Right ventricle myocardium superior (tissue), 1 donor: ENCODE results near the gene RUNDC3A. TPM values are rescaled to one million over a fixed set of nuclear protein-coding genes. Genes with fewer than 3 reads are reported as not detected.
"Not testable (repeated sequence)": the region's sequence is repeated elsewhere in the genome, so short reads cannot be mapped to it uniquely, and the experiment has no call there.

Experiments used
- ATAC-seq: fragments of 200-7000 bp; cut with Tn5 transposase; one replicate; pipeline ENCODE4 v1.9.1; 2020; ENCODE audit warnings: mild to moderate bottlenecking; ENCODE audit not compliant: poor library complexity
- DNase-seq: peaks from one replicate; pipeline ENCODE4 v3.0.0-alpha.2; 2020
- intact Hi-C: fragments of 100-400 bp; cut with DNase I; formaldehyde crosslinking; loops from one replicate; pipeline ENCODE4 v1.11.2; 2022
- total RNA-seq: library from RNA; stranded (reverse); fragmentation: NEBNext Ultra II Directional; extraction: Animal tissue kit (Norgen Biotek cat#: 25700); gene quantifications from one replicate; pipeline ENCODE4 v1.2.1, GENCODE V29; 2021
- donor health status: DM: no; HTN: yes; CAD: no; lungs with severe emphysema.

Gene RUNDC3A
- total RNA-seq, 1 donor from 2014 or later, result 0.22 TPM

DNA sequence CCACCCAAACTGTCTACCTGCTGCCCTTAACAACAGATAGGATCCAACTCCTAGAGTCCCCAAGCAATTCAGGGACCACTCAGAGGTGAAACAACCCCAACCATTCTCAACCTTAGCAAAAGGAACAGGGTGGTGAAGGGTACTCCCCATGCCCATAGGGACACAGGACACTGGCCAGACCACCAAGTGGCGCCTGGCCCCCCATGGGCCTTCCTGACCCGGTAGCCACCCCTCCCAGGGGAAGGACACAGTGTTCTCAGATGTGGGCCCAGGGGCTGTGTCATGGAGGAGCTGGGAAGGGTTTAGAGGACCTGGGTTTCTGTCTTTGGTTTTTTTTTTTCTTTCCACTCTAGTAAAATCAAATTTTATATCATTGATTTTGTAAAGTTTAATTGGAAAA is 25.9 kb downstream of the RUNDC3A start:
- intact Hi-C loops, result no loop called here
- DNase-seq (no peak), ATAC-seq (no peak)

- intact Hi-C loops, result no loop called here
- no peak for ATAC-seq
- no peak for DNase-seq
Observed at GRCh38 chr17:44334727-44335126, 26.3 kb downstream of the RUNDC3A start.

DNA sequence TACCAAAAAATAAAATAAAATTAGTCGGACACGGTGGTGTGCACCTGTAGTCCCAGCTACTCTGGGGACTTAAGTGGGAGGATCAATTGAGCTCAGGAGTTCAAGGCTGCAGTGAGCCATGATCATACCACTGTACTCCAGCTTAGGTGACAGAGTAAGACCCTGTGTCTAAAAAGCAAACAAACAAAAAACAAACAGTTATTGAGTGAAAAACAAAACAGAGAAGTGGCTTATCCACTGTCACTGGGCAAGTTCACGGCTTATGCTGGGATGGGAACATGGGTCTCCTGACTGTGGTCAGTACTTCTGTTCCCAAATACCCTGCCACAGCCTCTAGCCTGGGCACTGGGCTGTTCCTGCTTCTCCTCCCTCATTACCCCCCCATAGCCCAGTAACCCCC is 27.2 kb downstream of the RUNDC3A start:
- DNase-seq (no peak), ATAC-seq (no peak)
- intact Hi-C loops, result no loop called here

GRCh38 chr17:44335968-44336367 is 27.6 kb downstream of the RUNDC3A start:
- intact Hi-C loops, result no loop called here
- ATAC-seq (no peak), DNase-seq (no peak)

- intact Hi-C loops, result no loop called here
- ATAC-seq, result peak; percentile 65
- peak; percentile 38 for DNase-seq
Observed at GRCh38 chr17:44338702-44339101, 30.3 kb downstream of the RUNDC3A start.

- not testable (repeated sequence) for ATAC-seq, DNase-seq
- intact Hi-C loops, result loop anchor here (10.0 kb wide), 1 partner anchor 196 kb away; the partner anchor contains the start of gene HROB
Observed at GRCh38 chr17:44340553-44340952, 32.2 kb downstream of the RUNDC3A start.

- DNase-seq (no peak), ATAC-seq (no peak)
- intact Hi-C loops, result loop anchor here (10.0 kb wide), 1 partner anchor 199 kb away; the partner anchor contains the start of gene HROB
Observed at GRCh38 chr17:44343510-44344209, 35.3 kb downstream of the RUNDC3A start.

DNA sequence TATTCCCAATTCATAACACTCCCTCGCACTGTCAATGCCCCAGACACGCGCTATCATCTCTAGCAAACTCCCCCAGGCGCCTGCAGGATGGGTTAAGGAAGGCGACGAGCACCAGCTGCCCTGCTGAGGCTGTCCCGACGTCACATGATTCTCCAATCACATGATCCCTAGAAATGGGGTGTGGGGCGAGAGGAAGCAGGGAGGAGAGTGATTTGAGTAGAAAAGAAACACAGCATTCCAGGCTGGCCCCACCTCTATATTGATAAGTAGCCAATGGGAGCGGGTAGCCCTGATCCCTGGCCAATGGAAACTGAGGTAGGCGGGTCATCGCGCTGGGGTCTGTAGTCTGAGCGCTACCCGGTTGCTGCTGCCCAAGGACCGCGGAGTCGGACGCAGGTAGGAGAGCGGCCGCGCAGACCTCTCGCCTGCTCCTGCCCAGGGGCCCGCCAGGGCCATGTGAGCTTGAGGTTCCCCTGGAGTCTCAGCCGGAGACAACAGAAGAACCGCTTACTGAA is 36.6 kb downstream of the RUNDC3A start, which contains the start of gene GRN:
TSS of gene GRN (plus strand) at position 364 of the 515 bp plus-strand sequence. CDS start 3,863 bp downstream, outside the sequence.
- peak; percentile 94 for DNase-seq
- intact Hi-C loops, result loop anchor here (10.0 kb wide), 1 partner anchor 200 kb away; the partner anchor contains the start of gene HROB
- ATAC-seq, result peak; percentile 98

DNA sequence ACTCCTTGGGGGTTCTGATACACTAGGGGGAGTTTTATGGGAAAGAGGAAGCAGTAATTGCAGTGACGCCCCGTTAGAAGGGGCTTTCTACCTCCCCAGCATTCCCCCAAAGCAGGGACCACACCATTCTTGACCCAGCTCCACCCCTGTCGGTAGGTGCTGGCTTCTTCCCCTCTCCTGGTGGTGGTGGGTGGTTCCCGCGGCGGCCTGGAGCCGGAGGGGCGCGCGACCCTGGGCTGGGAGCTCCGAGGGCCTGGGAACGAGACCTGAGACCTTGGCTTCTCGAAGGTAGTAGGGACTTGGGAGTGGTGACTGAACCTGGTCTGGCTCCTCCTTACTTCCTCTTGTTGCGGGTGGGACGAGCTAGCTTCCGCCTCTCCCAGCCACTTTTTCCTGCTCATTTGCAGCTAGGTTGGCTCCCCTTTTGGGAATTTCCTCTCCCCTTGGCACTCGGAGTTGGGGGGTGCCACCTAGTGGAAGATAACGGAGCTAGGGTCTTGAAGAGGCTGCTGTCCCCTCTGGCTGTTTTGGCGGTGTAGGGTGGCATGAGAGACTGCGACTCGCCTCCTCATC is 37.1 kb downstream of the RUNDC3A start:
- ATAC-seq, result peak; percentile 30
- peak; percentile 39 for DNase-seq
- intact Hi-C loops, result loop anchor here (10.0 kb wide), 1 partner anchor 201 kb away; the partner anchor contains the start of gene HROB

DNA sequence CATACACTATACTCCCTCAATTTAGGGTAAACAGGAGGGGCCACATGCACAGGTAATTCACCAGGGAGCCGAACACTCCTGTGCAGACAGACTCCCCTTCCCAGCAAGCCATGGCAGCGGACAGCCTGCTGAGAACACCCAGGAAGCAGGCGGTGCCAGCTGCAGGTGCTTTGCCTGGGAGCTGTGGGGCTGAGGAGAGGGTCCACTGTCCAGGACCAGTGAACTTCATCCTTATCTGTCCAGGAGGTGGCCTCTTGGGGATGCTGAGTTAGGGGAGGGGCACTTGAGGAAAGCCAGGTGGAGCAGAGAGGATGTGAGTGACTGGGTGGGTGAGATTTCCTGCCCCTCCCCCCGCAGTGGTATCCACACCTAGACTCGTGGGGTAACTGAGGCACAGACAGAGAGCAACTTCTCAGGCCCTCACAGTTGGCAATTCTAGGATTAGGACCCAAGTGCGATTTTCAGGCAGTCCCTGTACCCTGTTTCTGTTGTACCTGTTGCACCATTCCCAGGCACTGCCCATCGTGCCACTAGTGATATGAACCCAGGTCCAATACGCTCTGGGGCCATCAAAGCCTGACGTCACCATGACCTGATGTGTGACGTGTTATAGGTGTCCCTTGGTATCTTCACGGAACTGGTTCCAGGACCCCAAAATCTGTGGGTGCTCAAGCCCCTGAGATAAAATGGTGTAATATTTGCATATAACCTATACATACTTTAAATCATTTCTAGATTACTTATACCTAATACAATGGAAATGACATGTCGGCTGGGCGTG is 37.9 kb downstream of the RUNDC3A start:
- no peak for DNase-seq
- no peak for ATAC-seq
- intact Hi-C loops, result loop anchor here (10.0 kb wide), 1 partner anchor 201 kb away; the partner anchor contains the start of gene HROB

- ATAC-seq, result not testable (repeated sequence)
- intact Hi-C loops, result loop anchor here (10.0 kb wide), 1 partner anchor 203 kb away; the partner anchor contains the start of gene HROB
Observed at GRCh38 chr17:44347206-44348055, 39.0 kb downstream of the RUNDC3A start.

GRCh38 chr17:44348234-44348987 is 40.0 kb downstream of the RUNDC3A start:
- ATAC-seq, result no peak
- intact Hi-C loops, result loop anchor here (10.0 kb wide), 1 partner anchor 204 kb away; the partner anchor contains the start of gene HROB
- no peak for DNase-seq

More at GRCh38 chr17:44347206-44348055, 39.0 kb downstream of the RUNDC3A start:
- DNase-seq, result not testable (repeated sequence)

DNA sequence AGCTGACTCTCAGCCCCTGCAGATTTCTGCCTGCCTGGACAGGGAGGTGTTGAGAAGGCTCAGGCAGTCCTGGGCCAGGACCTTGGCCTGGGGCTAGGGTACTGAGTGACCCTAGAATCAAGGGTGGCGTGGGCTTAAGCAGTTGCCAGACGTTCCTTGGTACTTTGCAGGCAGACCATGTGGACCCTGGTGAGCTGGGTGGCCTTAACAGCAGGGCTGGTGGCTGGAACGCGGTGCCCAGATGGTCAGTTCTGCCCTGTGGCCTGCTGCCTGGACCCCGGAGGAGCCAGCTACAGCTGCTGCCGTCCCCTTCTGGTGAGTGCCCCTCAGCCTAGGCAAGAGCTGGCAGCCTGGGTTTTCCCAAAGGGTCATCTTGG is 40.6 kb downstream of the RUNDC3A start:
- ATAC-seq (no peak), DNase-seq (no peak)
- intact Hi-C loops, result loop anchor here (10.0 kb wide), 1 partner anchor 204 kb away; the partner anchor contains the start of gene HROB

- intact Hi-C loops, result loop anchor here (10.0 kb wide), 1 partner anchor 205 kb away; the partner anchor contains the start of gene HROB
- no peak for DNase-seq
Observed at GRCh38 chr17:44349553-44350070, 41.2 kb downstream of the RUNDC3A start.

GRCh38 chr17:44350733-44351226 is 42.4 kb downstream of the RUNDC3A start:
- intact Hi-C loops, result no loop called here
- DNase-seq, result peak; percentile 79

More at GRCh38 chr17:44349553-44350070, 41.2 kb downstream of the RUNDC3A start:
- ATAC-seq, result no peak

DNA sequence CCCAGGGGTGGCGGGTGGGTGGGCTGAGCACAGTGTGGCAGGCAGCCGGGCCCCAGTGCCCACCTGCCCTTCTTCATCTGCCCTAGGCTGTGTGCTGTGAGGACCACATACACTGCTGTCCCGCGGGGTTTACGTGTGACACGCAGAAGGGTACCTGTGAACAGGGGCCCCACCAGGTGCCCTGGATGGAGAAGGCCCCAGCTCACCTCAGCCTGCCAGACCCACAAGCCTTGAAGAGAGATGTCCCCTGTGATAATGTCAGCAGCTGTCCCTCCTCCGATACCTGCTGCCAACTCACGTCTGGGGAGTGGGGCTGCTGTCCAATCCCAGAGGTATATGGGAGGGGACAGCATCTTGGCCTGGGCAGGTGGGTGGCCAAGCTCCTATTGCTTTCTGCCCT is 43.1 kb downstream of the RUNDC3A start:
- ATAC-seq, result no peak
- intact Hi-C loops, result no loop called here
- DNase-seq, result no peak

More at GRCh38 chr17:44350733-44351226, 42.4 kb downstream of the RUNDC3A start:
- ATAC-seq, result peak; percentile 65
